Esophagus muscularis mucosa (tissue), 4 donors: ENCODE data around the gene OR5B21. TPM values are rescaled to one million over a fixed set of nuclear protein-coding genes. Genes with fewer than 3 reads are reported as not detected.

ENCODE experiments used
- DNase-seq: peaks from one replicate; pipeline ENCODE4 v3.0.0-alpha.2; 2017; ENCODE audit errors: extremely low spot score
- H3K27ac ChIP-seq, 4 donors: fragments of 200-600 bp; sonication (generic); replicated peaks in 1 of 4; 1 replicate in 3 of 4; 2 replicates in 1 of 4; pipeline ENCODE4 v1.5.1; 2016 to 2019; ENCODE audit warnings: mild to moderate bottlenecking in 1 of 4
- H3K27me3 ChIP-seq, 4 donors: fragments of 200-600 bp; sonication (generic); one replicate each; pipeline versions ENCODE4 v1.5.1 to v1.6.0; 2016 to 2019
- H3K36me3 ChIP-seq, 4 donors: fragments of 200-600 bp; sonication (generic); one replicate each; pipeline ENCODE4 v1.5.1; 2016 to 2019
- H3K4me1 ChIP-seq, 4 donors: fragments of 200-600 bp; sonication (generic); one replicate each; pipeline ENCODE4 v1.5.1; 2016 to 2019
- H3K4me3 ChIP-seq, 4 donors: fragments of 200-600 bp; sonication (generic); 1 replicate in 2 of 4; 2 replicates in 2 of 4; pipeline ENCODE4 v1.5.1; 2016 to 2019; ENCODE audit warnings: mild to moderate bottlenecking in 4 of 4, moderate library complexity in 1 of 4
- H3K9me3 ChIP-seq, 4 donors: fragments of 200-600 bp; sonication (generic); 1 replicate in 3 of 4; 2 replicates in 1 of 4; pipeline ENCODE4 v1.5.1; 2016 to 2019
- CTCF ChIP-seq, 3 experiments: fragments of 200-600 bp in 2 of 3; fragments of 450-650 bp in 1 of 3; sonication (generic) in 2 of 3; IDR thresholded peaks; one replicate each; pipeline ENCODE4 v1.5.1; 2017 to 2019; ENCODE audit warnings: antibody characterized with exemption in 3 of 3, mild to moderate bottlenecking in 2 of 3, moderate library complexity in 1 of 3
- EP300 ChIP-seq: sonication (generic); formaldehyde crosslinking; IDR thresholded peaks from one replicate; pipeline ENCODE4 v1.6.1; 2017; ENCODE audit warnings: antibody characterized with exemption
- POLR2A ChIP-seq: fragments of 450-650 bp; IDR thresholded peaks from one replicate; pipeline ENCODE4 v1.6.1; 2017; ENCODE audit warnings: antibody characterized with exemption, moderate library complexity, mild to moderate bottlenecking, low read depth
- POLR2AphosphoS5 ChIP-seq, 2 donors: sonication (generic); formaldehyde crosslinking; IDR thresholded peaks; one replicate each; pipeline ENCODE4 v1.6.1; 2017; ENCODE audit warnings: antibody characterized with exemption in 2 of 2
- WGBS: methylation state at CpG from one replicate; pipeline ENCODE4 v1.1.5; 2018; 5-methylcytosine and 5-hydroxymethylcytosine counted together
- intact Hi-C: fragments of 100-400 bp; cut with DNase I; formaldehyde crosslinking; loops from one replicate; pipeline ENCODE4 v1.15.1; 2023
- total RNA-seq, 4 donors: library from RNA; depleted of rRNA; stranded (reverse); fragments of >200 nt; gene quantifications; one replicate each; pipeline versions ENCODE4 v1.1.0 to v1.2.1, GENCODE V29; 2016

The OR5B21 gene
- total RNA-seq, 4 donors from 2014 or later = not detected

GRCh38 chr11:58493676-58494075 is 14.2 kb downstream of the OR5B21 start:
- TF ChIP-seq EP300 = no peak
- no peak for TF ChIP-seq CTCF (IDR thresholded peaks at IDR 0.05)
- TF ChIP-seq POLR2AphosphoS5 (IDR thresholded peaks at IDR 0.05) = no peak
- TF ChIP-seq POLR2A = no peak
- H3K27ac ChIP-seq = no peak overlapping the region
- H3K4me3 ChIP-seq = no peak overlapping the region
- H3K9me3 ChIP-seq = no peaks in the 10 kb centered on the region
- DNase-seq = no peak
- H3K27me3 ChIP-seq = no peaks in the 10 kb centered on the region
- H3K4me1 ChIP-seq = peaks cover 3 to 17% (median 13%) of the 10 kb centered on the region in 4 donors
- WGBS = 65% methylated on average over 2 of the region's 2 CpGs
- intact Hi-C loops = no loop called here
- no peaks in the 10 kb centered on the region for H3K36me3 ChIP-seq

- Histone ChIP-seq H3K4me3 (no peak overlapping the region), H3K36me3 (no peaks in the 10 kb centered on the region), H3K9me3 (no peaks in the 10 kb centered on the region), H3K27ac (no peak overlapping the region), H3K4me1 (peaks cover 3 to 13% (median 9%) of the 10 kb centered on the region in 4 donors), H3K27me3 (no peaks in the 10 kb centered on the region)
- no peak for DNase-seq
- intact Hi-C loops = no loop called here
- TF ChIP-seq EP300 (no peak), CTCF (IDR thresholded peaks at IDR 0.05) (no peak), POLR2AphosphoS5 (IDR thresholded peaks at IDR 0.05) (no peak), POLR2A (no peak)
- WGBS = 39% methylated on average over 2 of the region's 2 CpGs
These were observed 17.1 kb downstream of the OR5B21 start for GRCh38 chr11:58490827-58491226.

- no peaks in the 10 kb centered on the region for H3K27me3 ChIP-seq
- H3K4me1 ChIP-seq = no peaks in the 10 kb centered on the region
- H3K9me3 ChIP-seq = no peaks in the 10 kb centered on the region
- no peak for TF ChIP-seq POLR2AphosphoS5 (IDR thresholded peaks at IDR 0.05)
- TF ChIP-seq CTCF (IDR thresholded peaks at IDR 0.05) = no peak
- TF ChIP-seq POLR2A = no peak
- TF ChIP-seq EP300 = no peak
- no peaks in the 10 kb centered on the region for H3K36me3 ChIP-seq
- intact Hi-C loops = no loop called here
- no peak overlapping the region for H3K4me3 ChIP-seq
- H3K27ac ChIP-seq = no peak overlapping the region
- DNase-seq = no peak
These were observed 20.7 kb downstream of the OR5B21 start for GRCh38 chr11:58487170-58487569.

- TF ChIP-seq POLR2AphosphoS5 (IDR thresholded peaks at IDR 0.05) (no peak), EP300 (no peak), CTCF (IDR thresholded peaks at IDR 0.05) (no peak), POLR2A (no peak)
- DNase-seq = no peak
- 85% methylated on average over 1 of the region's 1 CpG for WGBS
- Histone ChIP-seq H3K9me3 (no peaks in the 10 kb centered on the region), H3K4me3 (no peak overlapping the region), H3K27ac (no peak overlapping the region), H3K27me3 (no peaks in the 10 kb centered on the region), H3K4me1 (no peaks in the 10 kb centered on the region), H3K36me3 (no peaks in the 10 kb centered on the region)
- intact Hi-C loops = no loop called here
These were observed 21.9 kb downstream of the OR5B21 start for GRCh38 chr11:58485961-58486360.

- TF ChIP-seq POLR2A (no peak), EP300 (no peak), CTCF (IDR thresholded peaks at IDR 0.05) (no peak), POLR2AphosphoS5 (IDR thresholded peaks at IDR 0.05) (no peak)
These were observed 36.0 kb downstream of the OR5B21 start for GRCh38 chr11:58471892-58472291.

More at GRCh38 chr11:58471892-58472291, 36.0 kb downstream of the OR5B21 start:
- H3K27ac ChIP-seq = no peak overlapping the region
- H3K4me3 ChIP-seq = no peak overlapping the region
- no peaks in the 10 kb centered on the region for H3K4me1 ChIP-seq
- intact Hi-C loops = no loop called here
- H3K36me3 ChIP-seq = no peaks in the 10 kb centered on the region
- no peaks in the 10 kb centered on the region for H3K27me3 ChIP-seq
- no peak for DNase-seq
- H3K9me3 ChIP-seq = peaks cover 0 to 26% (median 12%) of the 10 kb centered on the region in 4 donors
